Stimulated activated effector memory CD8-positive, alpha-beta T cell treated with anti-CD3 and anti-CD28 coated beads, Interleukin-12 subunit alpha, Interleukin-12 subunit beta, amount 100 ng/mL, for 72 hours (primary cell): ENCODE data around the gene SLCO3A1.

Source experiments
- ATAC-seq: fragments of 150-1000 bp; cut with Tn5 transposase; 2 replicates; pipeline ENCODE4 v1.10.0; 2021
- DNase-seq, 2 donors: peaks; one replicate each; pipeline ENCODE4 v3.0.0; 2021 to 2022; ENCODE audit warnings: low spot score in 2 of 2
- H3K27ac Mint-ChIP-seq: one replicate; pipeline ENCODE4 v1.8.0; 2022; ENCODE audit warnings: mild to moderate bottlenecking, mixed read lengths
- H3K36me3 Mint-ChIP-seq: one replicate; pipeline ENCODE4 v1.8.0; 2022; ENCODE audit warnings: mild to moderate bottlenecking, mixed read lengths
- H3K4me1 Mint-ChIP-seq: one replicate; pipeline ENCODE4 v1.8.0; 2022; ENCODE audit warnings: mixed read lengths
- H3K4me3 Mint-ChIP-seq: one replicate; pipeline ENCODE4 v1.8.0; 2022; ENCODE audit warnings: mild to moderate bottlenecking, mixed read lengths
- H3K9me3 Mint-ChIP-seq: one replicate; pipeline ENCODE4 v1.8.0; 2022; ENCODE audit warnings: mixed read lengths

SLCO3A1 gene

DNA sequence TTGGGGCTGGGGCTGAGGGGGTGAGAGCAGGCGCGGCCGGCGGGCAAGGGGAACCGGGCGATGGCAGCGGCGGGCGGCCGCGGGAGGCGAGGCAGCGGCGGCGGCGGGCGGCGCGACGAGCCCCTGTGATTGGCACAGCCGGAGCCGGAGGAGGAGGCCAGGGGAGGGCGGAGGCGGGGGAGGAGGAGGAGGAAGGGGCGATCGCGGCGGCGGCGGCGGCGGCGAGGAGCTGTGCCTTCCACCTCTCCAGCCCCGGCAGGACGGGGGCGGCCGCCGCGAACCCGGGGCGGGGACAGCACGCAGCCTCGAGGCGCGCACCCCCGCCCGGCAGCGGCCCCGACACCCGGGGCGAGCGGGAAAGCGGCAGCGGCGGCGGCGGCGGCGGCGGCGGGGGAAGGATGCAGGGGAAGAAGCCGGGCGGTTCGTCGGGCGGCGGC lies at the start of gene SLCO3A1:
Gene SLCO3A1, plus strand, starts transcription at position 198 of the 437 bp plus-strand sequence.
- DNase-seq, result no peak
- ATAC-seq, result peak; percentile 46
- H3K4me3 Mint-ChIP-seq, result peak within 1 kb of the TSS; percentile 75
- H3K9me3 Mint-ChIP-seq, result no peaks in the 10 kb centered on the region
- H3K36me3 Mint-ChIP-seq, result peaks cover 7% of the 10 kb centered on the region
- H3K4me1 Mint-ChIP-seq, result peaks cover 64% of the 10 kb centered on the region
- H3K27ac Mint-ChIP-seq, result peak within 1 kb of the TSS; percentile 91

DNA sequence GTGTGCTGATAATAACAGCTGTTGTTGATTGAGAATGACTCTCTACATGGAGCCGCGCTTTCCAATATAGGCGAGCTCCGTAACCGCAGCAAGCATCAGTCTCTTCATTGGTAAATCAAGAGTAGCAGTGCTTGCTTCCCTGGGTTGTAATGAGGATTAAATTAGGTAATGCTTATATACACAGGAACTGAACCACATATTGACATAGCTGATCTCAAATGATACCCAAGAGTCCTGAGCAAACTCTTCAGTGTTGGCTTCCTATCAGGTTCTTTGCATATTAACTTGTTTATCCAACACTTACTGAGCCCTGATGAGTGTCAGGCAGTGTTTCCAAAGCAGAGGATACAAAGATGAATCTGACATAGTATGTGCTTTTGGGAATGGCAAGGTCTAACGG lies 46.4 kb upstream of the SLCO3A1 start:
- DNase-seq (no peak), ATAC-seq (no peak)
- peaks cover 2% of the 10 kb centered on the region for H3K9me3 Mint-ChIP-seq
- no peaks in the 10 kb centered on the region for H3K4me1 Mint-ChIP-seq
- H3K4me3 Mint-ChIP-seq, result no peak overlapping the region
- H3K27ac Mint-ChIP-seq, result no peak overlapping the region
- H3K36me3 Mint-ChIP-seq, result no peaks in the 10 kb centered on the region

GRCh38 chr15:91813924-91814323 lies 39.6 kb upstream of the SLCO3A1 start:
- ATAC-seq (no peak), DNase-seq (no peak)
- Mint-ChIP-seq H3K9me3 (peaks cover 4% of the 10 kb centered on the region), H3K4me1 (no peaks in the 10 kb centered on the region), H3K27ac (no peak overlapping the region), H3K36me3 (no peaks in the 10 kb centered on the region), H3K4me3 (no peak overlapping the region)

DNA sequence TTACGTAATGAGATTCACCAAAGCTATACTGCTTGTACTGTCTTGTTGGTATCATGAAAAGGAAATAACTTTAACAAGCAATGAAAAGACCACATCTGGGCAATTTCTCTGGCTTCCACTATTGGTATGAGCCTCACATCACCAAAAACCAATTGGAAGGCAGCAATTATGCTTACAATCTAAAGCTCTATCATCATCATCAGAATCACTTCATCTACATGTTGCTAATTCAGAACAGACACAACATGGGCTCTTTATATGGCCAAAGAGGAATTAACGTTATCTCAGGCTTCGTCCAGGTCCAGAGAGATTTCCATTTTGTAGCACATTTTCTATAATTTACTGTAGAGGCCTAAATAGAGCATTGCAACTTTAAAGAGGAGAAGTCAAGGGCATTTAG lies 36.6 kb upstream of the SLCO3A1 start:
- Mint-ChIP-seq H3K4me3 (no peak overlapping the region), H3K4me1 (no peaks in the 10 kb centered on the region), H3K36me3 (no peaks in the 10 kb centered on the region), H3K9me3 (peaks cover 4% of the 10 kb centered on the region), H3K27ac (no peak overlapping the region)
- ATAC-seq (no peak), DNase-seq (no peak)

DNA sequence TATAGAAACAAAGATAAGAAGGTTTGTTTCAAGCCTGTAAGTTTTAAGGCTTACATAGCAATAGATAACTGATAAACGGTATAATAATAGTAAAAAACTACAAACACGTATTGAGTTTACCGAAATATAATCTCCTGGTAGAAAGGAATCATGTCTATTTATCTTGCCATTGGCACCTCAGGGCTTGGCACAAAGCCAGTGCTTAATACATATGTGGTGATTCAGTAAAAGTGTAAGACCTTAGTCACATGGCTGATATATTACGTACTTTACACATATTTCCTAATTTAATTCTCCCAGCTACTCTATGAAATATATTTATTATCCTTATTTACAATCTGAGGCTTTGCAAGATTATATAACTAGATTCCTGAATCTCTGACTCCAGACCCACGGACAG lies 32.0 kb upstream of the SLCO3A1 start:
- no peak overlapping the region for H3K27ac Mint-ChIP-seq
- ATAC-seq (no peak), DNase-seq (no peak)
- H3K36me3 Mint-ChIP-seq, result no peaks in the 10 kb centered on the region
- no peak overlapping the region for H3K4me3 Mint-ChIP-seq
- H3K9me3 Mint-ChIP-seq, result no peaks in the 10 kb centered on the region
- H3K4me1 Mint-ChIP-seq, result no peaks in the 10 kb centered on the region

DNA sequence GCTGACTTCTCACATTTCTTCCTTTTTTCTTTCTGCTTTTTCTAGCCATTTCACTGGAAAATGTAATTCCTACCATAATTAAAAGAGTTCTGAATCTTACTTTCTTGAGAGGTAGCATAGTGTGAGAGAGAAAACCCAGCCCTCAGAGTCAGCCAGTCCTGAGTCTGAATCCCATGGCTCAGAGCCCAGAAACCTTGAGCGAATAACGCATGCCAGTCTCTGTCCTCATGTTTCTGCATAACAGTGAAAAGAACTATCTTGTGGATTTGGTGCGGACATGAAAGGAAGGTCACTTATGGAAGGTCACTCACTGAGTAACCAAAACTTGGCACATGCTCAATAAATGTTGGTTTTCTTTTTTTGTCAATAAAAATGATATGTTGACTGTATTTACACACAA lies 29.3 kb upstream of the SLCO3A1 start:
- DNase-seq, result no peak
- ATAC-seq, result no peak
- Mint-ChIP-seq H3K27ac (no peak overlapping the region), H3K9me3 (no peaks in the 10 kb centered on the region), H3K4me1 (no peaks in the 10 kb centered on the region), H3K36me3 (no peaks in the 10 kb centered on the region), H3K4me3 (no peak overlapping the region)

- no peak for DNase-seq
- Mint-ChIP-seq H3K27ac (no peak overlapping the region), H3K9me3 (no peaks in the 10 kb centered on the region), H3K36me3 (no peaks in the 10 kb centered on the region), H3K4me1 (no peaks in the 10 kb centered on the region), H3K4me3 (no peak overlapping the region)
- no peak for ATAC-seq
Observed at GRCh38 chr15:91826443-91826842, 27.1 kb upstream of the SLCO3A1 start.

DNA sequence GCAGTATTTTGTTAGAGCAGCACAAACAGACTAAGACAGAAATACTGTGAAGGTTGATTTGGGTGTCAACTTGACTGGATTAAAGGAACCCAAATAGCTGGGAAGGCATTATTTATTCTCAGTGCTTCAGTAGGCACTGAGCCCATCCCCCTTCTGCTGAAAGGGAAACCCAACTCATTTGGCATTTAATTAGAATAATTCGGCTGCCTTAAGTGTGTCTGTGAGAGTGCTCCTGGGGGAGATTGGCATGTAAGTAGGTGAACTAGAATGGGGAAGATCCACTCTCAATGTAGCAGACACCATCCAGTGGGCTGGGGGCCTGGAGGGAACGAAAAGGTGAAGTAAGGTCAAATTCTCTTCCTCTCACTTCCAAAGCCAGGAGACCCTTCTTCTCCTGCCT lies 20.5 kb upstream of the SLCO3A1 start:
- Mint-ChIP-seq H3K4me3 (no peak overlapping the region), H3K27ac (no peak overlapping the region), H3K36me3 (no peaks in the 10 kb centered on the region), H3K9me3 (no peaks in the 10 kb centered on the region), H3K4me1 (no peaks in the 10 kb centered on the region)
- ATAC-seq (no peak), DNase-seq (no peak)

GRCh38 chr15:91839867-91840266 lies 13.6 kb upstream of the SLCO3A1 start:
- ATAC-seq, result no peak
- no peaks in the 10 kb centered on the region for H3K36me3 Mint-ChIP-seq
- H3K9me3 Mint-ChIP-seq, result no peaks in the 10 kb centered on the region
- no peak for DNase-seq
- H3K4me3 Mint-ChIP-seq, result no peak overlapping the region
- no peak overlapping the region for H3K27ac Mint-ChIP-seq
- no peaks in the 10 kb centered on the region for H3K4me1 Mint-ChIP-seq

GRCh38 chr15:91841861-91842260 lies 11.6 kb upstream of the SLCO3A1 start:
- Mint-ChIP-seq H3K4me3 (no peak overlapping the region), H3K36me3 (no peaks in the 10 kb centered on the region), H3K4me1 (no peaks in the 10 kb centered on the region), H3K9me3 (no peaks in the 10 kb centered on the region), H3K27ac (no peak overlapping the region)
- no peak for ATAC-seq
- DNase-seq, result no peak

GRCh38 chr15:91844341-91844740 lies 9.2 kb upstream of the SLCO3A1 start:
- ATAC-seq, result no peak
- no peak overlapping the region for H3K4me3 Mint-ChIP-seq
- no peaks in the 10 kb centered on the region for H3K9me3 Mint-ChIP-seq
- H3K4me1 Mint-ChIP-seq, result peaks cover 3% of the 10 kb centered on the region
- H3K36me3 Mint-ChIP-seq, result no peaks in the 10 kb centered on the region
- no peak overlapping the region for H3K27ac Mint-ChIP-seq
- no peak for DNase-seq

DNA sequence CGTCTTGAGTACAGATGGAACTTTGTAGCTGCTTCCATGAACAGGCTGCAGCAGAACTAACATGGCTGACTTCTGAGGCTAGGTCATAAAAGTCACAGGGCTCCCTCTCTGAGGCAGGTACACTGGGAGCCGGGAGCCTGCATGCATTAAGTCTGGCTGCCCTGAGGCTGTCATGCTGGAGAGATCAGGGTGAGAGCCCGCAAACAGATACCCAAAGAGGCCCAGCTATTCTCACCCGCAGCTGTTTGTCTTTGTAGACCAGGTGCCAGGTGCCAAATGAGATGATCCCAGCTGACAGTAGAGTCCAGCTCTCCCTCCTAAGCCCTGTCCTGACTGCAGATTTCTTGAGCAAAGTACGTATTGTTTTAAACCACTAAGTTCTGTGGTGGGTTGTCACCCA lies 8.6 kb upstream of the SLCO3A1 start:
- Mint-ChIP-seq H3K27ac (no peak overlapping the region), H3K36me3 (no peaks in the 10 kb centered on the region), H3K4me3 (no peak overlapping the region), H3K9me3 (no peaks in the 10 kb centered on the region), H3K4me1 (peaks cover 8% of the 10 kb centered on the region)
- ATAC-seq (no peak), DNase-seq (no peak)

DNA sequence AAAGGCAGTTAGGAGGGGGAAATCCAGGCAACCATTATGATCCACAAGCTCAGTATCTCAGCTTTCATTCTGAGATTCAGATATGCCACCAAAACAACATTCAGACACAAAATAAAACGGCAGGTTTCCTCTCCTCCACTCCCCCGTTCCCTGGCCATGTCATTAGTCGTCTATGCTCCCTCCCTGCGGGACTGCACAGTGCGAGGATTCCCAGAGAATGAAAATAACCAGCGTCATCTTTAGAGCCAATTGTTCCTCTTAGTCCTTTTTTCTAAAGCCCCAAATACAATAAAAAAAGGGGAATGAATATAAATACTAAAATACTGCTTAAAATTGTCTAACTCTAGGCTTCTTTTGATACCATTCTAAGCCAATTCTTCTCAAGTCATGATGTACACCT lies 7.8 kb upstream of the SLCO3A1 start:
- H3K36me3 Mint-ChIP-seq, result no peaks in the 10 kb centered on the region

DNA sequence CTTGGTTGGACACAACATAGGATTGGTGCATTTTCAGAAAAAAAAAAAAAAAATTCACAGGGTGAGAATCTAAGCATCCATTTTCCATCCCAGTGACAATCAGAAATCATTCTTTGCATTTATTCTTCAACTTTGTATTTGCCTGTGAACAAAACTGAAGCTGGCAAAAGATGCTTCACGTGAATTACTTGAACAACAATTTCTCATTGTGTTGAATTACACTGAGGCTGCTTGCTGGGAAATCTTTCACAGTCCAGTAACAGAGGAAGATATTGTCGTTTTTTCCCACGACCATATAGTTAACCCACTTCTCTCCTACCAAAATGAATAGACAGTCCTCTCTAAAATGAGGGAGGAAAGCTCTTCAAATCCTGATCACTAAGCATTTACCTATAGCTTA lies 4.3 kb upstream of the SLCO3A1 start:
- Mint-ChIP-seq H3K9me3 (no peaks in the 10 kb centered on the region), H3K27ac (peak overlapping the region; percentile 50), H3K4me3 (peak overlapping the region; percentile 13), H3K4me1 (peaks cover 22% of the 10 kb centered on the region), H3K36me3 (peaks cover 7% of the 10 kb centered on the region)
- ATAC-seq (no peak), DNase-seq (no peak)

More for the DNA sequence above, 7.8 kb upstream of the SLCO3A1 start:
- Mint-ChIP-seq H3K4me3 (no peak overlapping the region), H3K9me3 (no peaks in the 10 kb centered on the region), H3K4me1 (peaks cover 11% of the 10 kb centered on the region), H3K27ac (no peak overlapping the region)
- ATAC-seq (no peak), DNase-seq (no peak)

DNA sequence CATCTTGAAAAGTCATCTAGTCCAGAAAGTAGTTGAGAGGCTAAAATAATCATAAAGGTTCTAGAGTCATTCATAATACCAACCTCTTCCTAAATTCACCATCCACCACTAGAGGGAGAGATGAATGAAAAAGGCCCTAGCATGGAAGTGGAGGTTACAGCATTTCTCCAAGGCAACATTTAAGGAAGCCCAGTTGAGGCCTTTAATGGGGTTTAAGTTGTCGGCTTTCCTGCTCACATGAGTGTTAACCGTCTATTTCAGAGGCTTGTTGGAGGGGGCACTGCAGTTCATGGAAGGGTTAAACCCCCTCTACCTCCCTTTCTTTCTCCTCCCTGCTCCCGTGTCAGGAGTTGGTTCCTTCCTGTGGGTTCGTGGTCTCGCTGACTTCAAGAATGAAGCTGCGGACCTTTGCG lies 3.8 kb upstream of the SLCO3A1 start:
- DNase-seq (no peak), ATAC-seq (no peak)
- H3K4me3 Mint-ChIP-seq, result peak overlapping the region; percentile 13
- peak overlapping the region; percentile 50 for H3K27ac Mint-ChIP-seq
- peaks cover 27% of the 10 kb centered on the region for H3K4me1 Mint-ChIP-seq
- no peaks in the 10 kb centered on the region for H3K9me3 Mint-ChIP-seq
- peaks cover 7% of the 10 kb centered on the region for H3K36me3 Mint-ChIP-seq

DNA sequence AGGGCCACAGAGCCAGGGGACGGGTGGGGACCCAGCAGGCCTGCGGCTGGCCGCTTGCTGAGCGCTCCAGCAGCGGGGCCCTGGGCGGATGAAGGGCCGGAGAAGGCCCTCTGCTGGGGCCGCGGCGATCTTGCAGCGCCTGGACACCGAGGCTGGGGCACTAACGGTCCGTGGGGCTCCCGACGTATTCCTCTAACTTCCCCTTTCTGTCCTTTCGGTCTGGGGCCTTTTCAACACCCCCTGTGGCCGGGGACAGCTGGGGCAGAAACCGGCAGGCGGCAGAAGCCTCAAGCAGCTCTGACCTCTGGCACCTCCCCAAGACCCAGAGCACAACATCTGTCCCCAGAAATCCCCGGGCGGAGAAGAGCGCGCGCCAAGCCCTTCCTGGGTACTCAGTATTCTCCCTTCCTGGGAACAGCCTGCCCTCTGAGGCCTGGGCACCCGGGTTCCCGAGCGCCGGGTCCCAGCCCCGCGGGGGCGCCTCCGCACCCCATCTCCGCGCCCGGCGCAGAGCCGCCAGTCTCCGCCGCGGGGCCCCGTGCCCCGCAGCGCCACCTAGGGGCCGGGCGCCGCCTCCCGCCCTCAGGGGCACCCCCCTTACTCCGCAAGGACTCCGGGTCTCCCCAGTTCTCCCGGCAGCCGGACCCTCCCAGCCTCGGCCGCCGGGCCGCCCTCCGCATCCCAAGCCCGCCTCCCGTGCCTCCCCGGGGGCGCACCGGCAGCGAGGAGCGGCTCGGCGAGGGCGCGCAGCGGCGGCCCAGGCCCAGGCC lies 582 bp upstream of the SLCO3A1 start:
- peak; percentile 75 for ATAC-seq
- peak overlapping the region; percentile 75 for H3K4me3 Mint-ChIP-seq
- peaks cover 7% of the 10 kb centered on the region for H3K36me3 Mint-ChIP-seq
- no peaks in the 10 kb centered on the region for H3K9me3 Mint-ChIP-seq
- H3K27ac Mint-ChIP-seq, result peak overlapping the region; percentile 91
- peaks cover 58% of the 10 kb centered on the region for H3K4me1 Mint-ChIP-seq
- DNase-seq, result peak; percentile 77 to 89
